HepG2 (cell line): Measurements from ENCODE around the gene PSKH1. TPM values are rescaled to one million over a fixed set of nuclear protein-coding genes. Genes with fewer than 3 reads are reported as not detected.
A peak's percentile ranks its signal among the peaks of the same experiment; 100 is the strongest.

Source experiments
- ATAC-seq: fragments of 200-7000 bp; cut with Tn5 transposase; 3 replicates; pipeline ENCODE4 v1.9.1; 2020; ENCODE audit warnings: mild to moderate bottlenecking, moderate library complexity
- BruUV-seq: library from RNA; stranded (reverse); fragments of 400-500 nt; replicated peaks from 2 replicates; lab custom pipeline; 2021; lab: Mats Ljungman, UMichigan
- CTCF ChIA-PET: fragments of 300-600 bp; formaldehyde crosslinking; extraction: SDS; loops from one replicate; lab custom pipeline; 2021; ENCODE audit warnings: low total read pairs, inconsistent platforms, low intra/inter-chr PET ratio; lab: Yijun Ruan, JAX
- POLR2A ChIA-PET: fragments of 350-600 bp; sonication (Branson Sonifier 250); formaldehyde crosslinking; loops from one replicate; lab custom pipeline; 2020; ENCODE audit warnings: antibody characterized with exemption, inconsistent platforms; lab: Yijun Ruan, JAX
- DNase-seq: peaks from one replicate; pipeline ENCODE4 v3.0.0-alpha.2; 2015; ENCODE audit warnings: low spot score
- FAIRE-seq: peaks from 3 replicates; lab custom pipeline; 2011; peaks lifted over from hg19 to GRCh38; lab: Jason Lieb, UNC
- H2AFZ ChIP-seq: one replicate; pipeline ENCODE4 v1.6.1; 2011; ENCODE audit warnings: low read length, inconsistent platforms
- H3K27ac ChIP-seq: fragments of 300-600 bp; 3 replicates; pipeline ENCODE4 v1.8.0; 2011; ENCODE audit warnings: mixed run types, mild to moderate bottlenecking, mixed read lengths, low read length, inconsistent platforms; ENCODE audit not compliant: insufficient read depth; ENCODE audit errors: extremely low read length
- H3K27me3 ChIP-seq, 2 experiments: fragments of 200-600 bp in 1 of 2; 2 replicates in 1 of 2; 3 replicates in 1 of 2; pipeline versions ENCODE4 v1.6.0 to v1.8.0; 2011; ENCODE audit warnings: low read length in 2 of 2, mild to moderate bottlenecking in 2 of 2, moderate library complexity in 2 of 2, inconsistent platforms in 1 of 2; ENCODE audit not compliant: insufficient read depth in 2 of 2, control insufficient read depth in 1 of 2
- H3K36me3 ChIP-seq, 2 experiments: fragments of 200-600 bp in 1 of 2; replicated peaks in 1 of 2; 2 replicates in 1 of 2; 3 replicates in 1 of 2; pipeline versions ENCODE4 v1.5.1 to v1.8.0; 2011; ENCODE audit warnings: low read length in 2 of 2, inconsistent platforms in 1 of 2; ENCODE audit not compliant: insufficient read depth in 2 of 2, control insufficient read depth in 1 of 2
- H3K4me1 ChIP-seq: 2 replicates; pipeline ENCODE4 v1.5.1; 2012; ENCODE audit warnings: low read length, inconsistent platforms; ENCODE audit not compliant: insufficient read depth
- H3K4me2 ChIP-seq: 2 replicates; pipeline ENCODE4 v1.6.0; 2011; ENCODE audit warnings: low read depth, low read length, inconsistent platforms
- H3K4me3 ChIP-seq, 3 experiments: fragments of 200-600 bp in 1 of 3; sonication (generic), shearing (Covaris generic) in 1 of 3; replicated peaks in 1 of 3; 2 replicates each; pipeline ENCODE4 v1.5.1; 2011 to 2016; ENCODE audit warnings: low read length in 3 of 3, inconsistent platforms in 2 of 3, low read depth in 2 of 3, mild to moderate bottlenecking in 2 of 3, control low read depth in 1 of 3, mixed read lengths in 1 of 3; ENCODE audit not compliant: insufficient read depth in 1 of 3
- H3K79me2 ChIP-seq: one replicate; pipeline ENCODE4 v1.6.1; 2011; ENCODE audit warnings: low read length, inconsistent platforms; ENCODE audit not compliant: insufficient read depth
- H3K9ac ChIP-seq: 2 replicates; pipeline ENCODE4 v1.6.0; 2011; ENCODE audit warnings: mild to moderate bottlenecking, low read depth, low read length, inconsistent platforms; ENCODE audit not compliant: insufficient read depth
- H3K9me3 ChIP-seq: 2 replicates; pipeline ENCODE4 v1.5.1; 2012; ENCODE audit warnings: mild to moderate bottlenecking, low read length
- H4K20me1 ChIP-seq: 2 replicates; pipeline ENCODE4 v1.6.0; 2011; ENCODE audit warnings: inconsistent platforms, mild to moderate bottlenecking, low read length, moderate library complexity; ENCODE audit not compliant: insufficient read depth
- CSRNP2 ChIP-seq: sonication (generic); formaldehyde crosslinking; conservative IDR thresholded peaks from 2 replicates; pipeline ENCODE4 v1.8.0; 2022; ENCODE audit warnings: low read depth, missing genetic modification reagents
- HOXA7 ChIP-seq: sonication (generic); formaldehyde crosslinking; IDR thresholded peaks from 2 replicates; pipeline ENCODE4 v1.8.1; 2022; ENCODE audit warnings: mild to moderate bottlenecking, missing genetic modification reagents, moderate library complexity
- MIXL1 ChIP-seq: IDR thresholded peaks from 2 replicates; pipeline ENCODE4 v1.6.1; 2016
- PBX2 ChIP-seq: IDR thresholded peaks from 2 replicates; pipeline ENCODE4 v1.6.1; 2016; ENCODE audit warnings: control low read depth
- RBM22 ChIP-seq: fragments of 200-400 bp; formaldehyde crosslinking; optimal IDR thresholded peaks from 2 replicates; pipeline ENCODE3; 2017; ENCODE audit warnings: mild to moderate bottlenecking, low read length, moderate library complexity
- RBM39 ChIP-seq: fragments of 200-400 bp; formaldehyde crosslinking; IDR thresholded peaks from one replicate; pipeline ENCODE4 v1.6.1; 2018; ENCODE audit warnings: antibody characterized with exemption, mild to moderate bottlenecking, low read depth, low read length; ENCODE audit not compliant: poor library complexity, severe bottlenecking
- SETDB1 ChIP-seq: sonication (generic); formaldehyde crosslinking; IDR thresholded peaks from 2 replicates; pipeline ENCODE4 v1.5.1; 2020; ENCODE audit warnings: missing genetic modification reagents, mild to moderate bottlenecking, borderline replicate concordance
- SMAD9 ChIP-seq: sonication (generic); formaldehyde crosslinking; IDR thresholded peaks from 2 replicates; pipeline ENCODE4 v1.5.1; 2020; ENCODE audit warnings: mild to moderate bottlenecking, missing genetic modification reagents
- ZFYVE20 ChIP-seq: sonication (generic); formaldehyde crosslinking; IDR thresholded peaks from 2 replicates; pipeline ENCODE4 v1.8.0; 2023; ENCODE audit warnings: low read depth, mild to moderate bottlenecking, moderate library complexity, missing genetic modification reagents, borderline replicate concordance
- ZNF33B ChIP-seq: sonication (generic); formaldehyde crosslinking; IDR thresholded peaks from 2 replicates; pipeline ENCODE4 v1.5.1; 2020; ENCODE audit warnings: mild to moderate bottlenecking, missing genetic modification reagents
- ZNF501 ChIP-seq: sonication (generic); formaldehyde crosslinking; IDR thresholded peaks from 2 replicates; pipeline ENCODE4 v1.5.1; 2020; ENCODE audit warnings: mild to moderate bottlenecking, moderate library complexity, missing genetic modification reagents
- ZNF503 ChIP-seq: sonication (generic); formaldehyde crosslinking; IDR thresholded peaks from 2 replicates; pipeline ENCODE4 v1.4.0; 2020; ENCODE audit warnings: missing genetic modification reagents
- ZNF678 ChIP-seq: sonication (generic); formaldehyde crosslinking; IDR thresholded peaks from 2 replicates; pipeline ENCODE4 v1.4.0; 2020; ENCODE audit warnings: mild to moderate bottlenecking, missing genetic modification reagents
- WGBS: methylation state at CpG from one replicate; pipeline ENCODE4 v1.1.6; 2017; ENCODE audit warnings: low lambda C conversion rate; 5-methylcytosine and 5-hydroxymethylcytosine counted together
- in situ Hi-C: cut with HindIII; loops from 2 replicates; pipeline ENCODE4 v1.10.0; 2017; ENCODE audit warnings: low pct_unique_long_range_greater_than_20kb; ENCODE audit not compliant: extremely low pct_ligation_motif_present
- intact Hi-C: fragments of 100-400 bp; cut with micrococcal nuclease; formaldehyde crosslinking; loops from one replicate; pipeline ENCODE4 v1.10.0; 2022; ENCODE audit not compliant: unreplicated experiment
- polyA plus RNA-seq, 8 experiments: library from polyadenylated mRNA; depleted of rRNA in 3 of 8; stranded (reverse) in 7 of 8; unstranded in 1 of 8; fragments of >200 nt; fragmentation: Illumina TruSeq in 4 of 8; extraction: Trizol in 4 of 8; gene quantifications; 2 replicates each; pipeline versions ENCODE4 v1.2.1 to v1.2.3, GENCODE V29; 2011 to 2016; ENCODE audit warnings: low read depth in 4 of 8, missing spikeins in 1 of 8, mixed read lengths in 1 of 8; ENCODE audit not compliant: insufficient read depth in 1 of 8
- total RNA-seq, 5 experiments: library from RNA; depleted of rRNA; stranded (reverse); fragments of >200 nt; fragmentation: Illumina TruSeq; extraction: Trizol; gene quantifications; 2 replicates each; pipeline ENCODE4 v1.2.3, GENCODE V29; 2016; ENCODE audit warnings: low read depth in 1 of 5
- TF ChIP-seq, protein P1 (sequence below): sonication (generic); formaldehyde crosslinking; IDR thresholded peaks from 2 replicates; pipeline ENCODE4 v1.4.0; 2020; ENCODE audit warnings: mild to moderate bottlenecking, missing genetic modification reagents

PSKH1 gene
- total and polyA plus RNA-seq, 2 of the 13 experiments (the other 11 are each of a cell fraction or from before 2014, with no cell fraction given) = 8.4 to 19.1 TPM

GRCh38 chr16:67949645-67950044, 56.6 kb downstream of the PSKH1 start (continued):
- TF ChIP-seq PBX2 (CRISPR knock-in tag) (no peak), CSRNP2 (no peak), SMAD9 (CRISPR knock-in tag) (no peak), RBM22 (peak; percentile 70), ZNF501 (no peak), ZNF678 (no peak), ZNF503 (CRISPR knock-in tag) (no peak)
- TF ChIP-seq, all 625 proteins: peak for 2

DNA sequence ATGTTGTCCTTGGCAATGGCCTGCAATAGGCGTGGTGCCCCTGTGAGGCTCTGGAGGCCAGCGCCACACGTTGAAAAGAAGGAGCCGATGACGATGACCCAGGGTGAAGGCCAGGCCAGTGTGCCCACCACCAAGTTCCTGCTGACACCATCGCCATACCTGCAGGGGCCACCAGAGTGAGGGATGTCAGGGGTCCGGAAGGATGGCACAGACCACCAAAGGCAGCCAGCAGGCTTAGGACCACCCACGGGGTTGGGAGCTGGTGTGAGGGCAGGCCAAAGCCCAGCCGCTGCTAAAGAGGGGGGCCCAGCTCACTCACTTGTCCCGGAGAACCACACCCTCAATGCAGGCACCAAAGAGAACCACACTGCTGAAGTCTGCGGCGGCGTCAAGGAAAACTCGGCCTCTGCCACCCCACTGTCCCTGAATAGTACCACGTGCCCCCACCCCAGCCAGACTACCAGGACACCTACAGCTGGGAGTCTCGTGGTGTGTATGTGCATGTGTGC, 57.3 kb downstream of the PSKH1 start:
- no peaks in the 10 kb centered on the region; the same call in 1 of the 2 replicates for H4K20me1 ChIP-seq
- no peak for ATAC-seq
- no peak overlapping the region for H3K4me2 ChIP-seq
- peaks cover 21% of the 10 kb centered on the region for H3K4me1 ChIP-seq
- WGBS = 94% methylated on average over 16 of the region's 16 CpGs
- in situ Hi-C loops = no loop called here
- no peaks in the 10 kb centered on the region for H3K27me3 ChIP-seq
- no peak overlapping the region for H3K27ac ChIP-seq
- FAIRE-seq = no peak
- intact Hi-C loops = no loop called here
- H2AFZ ChIP-seq = no peak overlapping the region
- H3K9me3 ChIP-seq = no peaks in the 10 kb centered on the region
- H3K36me3 ChIP-seq = peaks cover 68 to 91% of the 10 kb centered on the region in 2 experiments
- no peak overlapping the region for H3K4me3 ChIP-seq
- POLR2A ChIA-PET = interaction anchor here (13.6 kb wide), 1 partner anchor 14 kb away, joined by 226 read pairs; the partner anchor contains the start of gene SLC12A4
- no peak for DNase-seq
- CTCF ChIA-PET = no interaction called here
- BruUV-seq = no TSS peak
- H3K79me2 ChIP-seq = no peaks in the 10 kb centered on the region
- no peak overlapping the region for H3K9ac ChIP-seq
- TF ChIP-seq HOXA7 (CRISPR knock-in tag) = no peak
- no peak for TF ChIP-seq MIXL1 (CRISPR knock-in tag)
- TF ChIP-seq, protein P1, sequence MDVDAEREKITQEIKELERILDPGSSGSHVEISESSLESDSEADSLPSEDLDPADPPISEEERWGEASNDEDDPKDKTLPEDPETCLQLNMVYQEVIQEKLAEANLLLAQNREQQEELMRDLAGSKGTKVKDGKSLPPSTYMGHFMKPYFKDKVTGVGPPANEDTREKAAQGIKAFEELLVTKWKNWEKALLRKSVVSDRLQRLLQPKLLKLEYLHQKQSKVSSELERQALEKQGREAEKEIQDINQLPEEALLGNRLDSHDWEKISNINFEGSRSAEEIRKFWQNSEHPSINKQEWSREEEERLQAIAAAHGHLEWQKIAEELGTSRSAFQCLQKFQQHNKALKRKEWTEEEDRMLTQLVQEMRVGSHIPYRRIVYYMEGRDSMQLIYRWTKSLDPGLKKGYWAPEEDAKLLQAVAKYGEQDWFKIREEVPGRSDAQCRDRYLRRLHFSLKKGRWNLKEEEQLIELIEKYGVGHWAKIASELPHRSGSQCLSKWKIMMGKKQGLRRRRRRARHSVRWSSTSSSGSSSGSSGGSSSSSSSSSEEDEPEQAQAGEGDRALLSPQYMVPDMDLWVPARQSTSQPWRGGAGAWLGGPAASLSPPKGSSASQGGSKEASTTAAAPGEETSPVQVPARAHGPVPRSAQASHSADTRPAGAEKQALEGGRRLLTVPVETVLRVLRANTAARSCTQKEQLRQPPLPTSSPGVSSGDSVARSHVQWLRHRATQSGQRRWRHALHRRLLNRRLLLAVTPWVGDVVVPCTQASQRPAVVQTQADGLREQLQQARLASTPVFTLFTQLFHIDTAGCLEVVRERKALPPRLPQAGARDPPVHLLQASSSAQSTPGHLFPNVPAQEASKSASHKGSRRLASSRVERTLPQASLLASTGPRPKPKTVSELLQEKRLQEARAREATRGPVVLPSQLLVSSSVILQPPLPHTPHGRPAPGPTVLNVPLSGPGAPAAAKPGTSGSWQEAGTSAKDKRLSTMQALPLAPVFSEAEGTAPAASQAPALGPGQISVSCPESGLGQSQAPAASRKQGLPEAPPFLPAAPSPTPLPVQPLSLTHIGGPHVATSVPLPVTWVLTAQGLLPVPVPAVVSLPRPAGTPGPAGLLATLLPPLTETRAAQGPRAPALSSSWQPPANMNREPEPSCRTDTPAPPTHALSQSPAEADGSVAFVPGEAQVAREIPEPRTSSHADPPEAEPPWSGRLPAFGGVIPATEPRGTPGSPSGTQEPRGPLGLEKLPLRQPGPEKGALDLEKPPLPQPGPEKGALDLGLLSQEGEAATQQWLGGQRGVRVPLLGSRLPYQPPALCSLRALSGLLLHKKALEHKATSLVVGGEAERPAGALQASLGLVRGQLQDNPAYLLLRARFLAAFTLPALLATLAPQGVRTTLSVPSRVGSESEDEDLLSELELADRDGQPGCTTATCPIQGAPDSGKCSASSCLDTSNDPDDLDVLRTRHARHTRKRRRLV (CRISPR knock-in tag) = no peak
- TF ChIP-seq SETDB1 = no peak
- TF ChIP-seq RBM39 = no peak
- no peak for TF ChIP-seq ZFYVE20 (CRISPR knock-in tag)
- no peak for TF ChIP-seq ZNF33B (CRISPR knock-in tag)
